Anterior cingulate cortex (tissue), 58 donors: ENCODE results near the gene CHRNG.

Experiments
- DNase-seq, 58 donors: peaks; one replicate each; lab custom pipeline; 2025; lab: John Stamatoyannopoulos, UW

CHRNG gene

GRCh38 chr2:232571026-232571474 lies 31.6 kb downstream of the CHRNG start:
- DNase-seq = peak in 2 of 58 donors; percentile 14 to 32

GRCh38 chr2:232573042-232573441 lies 33.5 kb downstream of the CHRNG start:
- no peak for DNase-seq

GRCh38 chr2:232573771-232574435 lies 34.4 kb downstream of the CHRNG start:
- peak in 8 of 58 donors; percentile 15 to 34 (median 22) for DNase-seq

- DNase-seq = no peak
Measured at GRCh38 chr2:232574674-232575403, 35.3 kb downstream of the CHRNG start.

- no peak for DNase-seq
Measured at GRCh38 chr2:232575404-232575746, 35.9 kb downstream of the CHRNG start.

- no peak for DNase-seq
Measured at GRCh38 chr2:232576995-232577394, 37.5 kb downstream of the CHRNG start.

GRCh38 chr2:232577841-232578240 lies 38.3 kb downstream of the CHRNG start:
- DNase-seq = no peak

GRCh38 chr2:232578626-232579025 lies 39.1 kb downstream of the CHRNG start:
- DNase-seq = no peak

- no peak for DNase-seq
Measured at GRCh38 chr2:232580648-232580981, 41.1 kb downstream of the CHRNG start.

- DNase-seq = no peak
Measured at GRCh38 chr2:232581725-232582124, 42.2 kb downstream of the CHRNG start.

- peak in 2 of 58 donors; percentile 20 to 21 for DNase-seq
Measured at GRCh38 chr2:232584238-232584637, 44.7 kb downstream of the CHRNG start.

GRCh38 chr2:232586943-232587505 lies 47.5 kb downstream of the CHRNG start:
- DNase-seq = no peak

- no peak for DNase-seq
Measured at GRCh38 chr2:232587512-232587911, 48.0 kb downstream of the CHRNG start.

GRCh38 chr2:232588031-232588430 lies 48.5 kb downstream of the CHRNG start:
- DNase-seq = no peak

GRCh38 chr2:232588680-232589585 lies 49.4 kb downstream of the CHRNG start:
- peak in 44 of 58 donors; percentile 3 to 78 (median 45) for DNase-seq

GRCh38 chr2:232592772-232593395 lies 53.4 kb downstream of the CHRNG start:
- DNase-seq = peak in 1 of 58 donors; percentile 32

GRCh38 chr2:232593982-232594381 lies 54.5 kb downstream of the CHRNG start:
- DNase-seq = no peak
